HCEC 1CT (cell line): ENCODE measurements around the gene CYTH2.

Experiments used
- DNase-seq: peaks from one replicate; pipeline ENCODE4 v3.0.0-alpha.2; 2017

The CYTH2 gene, protein sequence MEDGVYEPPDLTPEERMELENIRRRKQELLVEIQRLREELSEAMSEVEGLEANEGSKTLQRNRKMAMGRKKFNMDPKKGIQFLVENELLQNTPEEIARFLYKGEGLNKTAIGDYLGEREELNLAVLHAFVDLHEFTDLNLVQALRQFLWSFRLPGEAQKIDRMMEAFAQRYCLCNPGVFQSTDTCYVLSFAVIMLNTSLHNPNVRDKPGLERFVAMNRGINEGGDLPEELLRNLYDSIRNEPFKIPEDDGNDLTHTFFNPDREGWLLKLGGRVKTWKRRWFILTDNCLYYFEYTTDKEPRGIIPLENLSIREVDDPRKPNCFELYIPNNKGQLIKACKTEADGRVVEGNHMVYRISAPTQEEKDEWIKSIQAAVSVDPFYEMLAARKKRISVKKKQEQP

DNA sequence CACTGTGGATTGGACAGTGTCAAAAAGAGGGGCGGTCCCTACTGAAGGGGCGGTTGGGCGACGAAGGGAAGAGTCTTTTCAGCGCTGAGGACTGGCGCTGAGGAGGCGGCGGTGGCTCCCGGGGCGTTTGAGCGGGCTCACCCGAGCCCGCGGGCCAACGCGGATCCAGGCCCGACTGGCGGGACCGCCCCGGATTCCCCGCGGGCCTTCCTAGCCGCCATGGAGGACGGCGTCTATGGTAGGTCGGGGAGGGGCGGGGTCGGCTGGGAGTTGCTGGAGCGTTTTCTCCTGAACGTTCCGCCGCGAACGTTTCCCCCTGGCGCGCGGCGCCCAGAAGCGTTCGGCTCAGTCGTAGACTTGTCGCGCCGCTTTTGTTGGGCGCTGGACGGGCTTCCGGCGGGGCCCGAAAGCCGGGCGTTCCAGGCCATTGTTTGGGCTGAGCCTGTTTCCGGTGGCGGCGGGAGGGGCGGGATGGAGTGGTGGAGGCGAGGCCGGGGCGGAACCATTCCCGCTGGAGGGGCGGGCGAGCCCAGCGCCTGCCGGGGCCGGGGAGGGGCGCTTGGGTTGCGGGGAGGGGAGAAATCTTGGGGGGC lies at the start of gene CYTH2:
CYTH2 (plus strand) TSS at position 81 of the 593 bp plus-strand sequence; CDS start at position 220, 139 bp downstream.
- peak; percentile 58 for DNase-seq

DNA sequence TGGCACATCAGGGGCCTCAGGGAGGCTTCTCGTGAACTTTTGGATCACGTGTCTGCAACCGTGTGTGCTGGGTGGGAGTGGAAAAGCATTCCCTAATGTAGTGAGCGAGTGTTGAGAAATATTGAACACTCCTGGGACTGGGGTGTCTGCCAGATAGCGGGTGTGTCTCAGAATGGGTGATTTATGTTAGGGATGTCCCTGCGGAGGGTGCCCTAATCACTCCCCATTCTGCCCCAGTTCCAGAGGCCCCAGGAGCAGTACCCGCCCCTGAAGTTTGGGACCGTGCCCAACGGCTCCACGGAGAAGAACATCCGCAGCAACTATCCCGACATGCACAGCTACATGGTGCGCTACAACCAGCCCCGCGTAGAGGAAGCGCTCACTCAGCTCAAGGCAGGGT lies 47.6 kb upstream of the CYTH2 start:
- DNase-seq = no peak

DNA sequence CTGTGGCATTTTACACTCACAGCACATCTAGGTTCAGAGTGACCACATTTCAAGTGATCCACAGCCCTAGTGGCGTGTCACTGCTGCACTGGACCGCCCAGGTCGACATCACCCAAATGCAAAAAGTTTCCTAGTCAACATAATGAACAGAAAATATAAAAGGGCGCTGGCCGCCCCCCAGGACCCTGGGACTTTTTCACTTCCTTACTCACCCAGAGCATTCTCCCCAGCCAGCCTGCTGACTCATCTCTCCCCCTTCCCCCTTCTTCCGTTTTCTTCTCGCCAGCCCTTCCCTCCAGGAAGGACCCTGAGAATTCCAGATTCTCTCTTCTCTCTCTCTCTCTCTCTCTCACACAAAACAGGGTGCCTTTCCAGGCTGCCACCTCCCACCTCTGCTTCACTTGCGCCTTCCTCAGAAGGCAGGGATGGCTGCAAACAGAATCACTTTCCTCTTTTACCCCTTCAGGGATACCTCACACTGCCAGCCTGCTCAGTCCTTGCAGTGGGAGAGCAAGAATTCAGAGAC lies 44.4 kb upstream of the CYTH2 start:
- peak; percentile 52 for DNase-seq

DNA sequence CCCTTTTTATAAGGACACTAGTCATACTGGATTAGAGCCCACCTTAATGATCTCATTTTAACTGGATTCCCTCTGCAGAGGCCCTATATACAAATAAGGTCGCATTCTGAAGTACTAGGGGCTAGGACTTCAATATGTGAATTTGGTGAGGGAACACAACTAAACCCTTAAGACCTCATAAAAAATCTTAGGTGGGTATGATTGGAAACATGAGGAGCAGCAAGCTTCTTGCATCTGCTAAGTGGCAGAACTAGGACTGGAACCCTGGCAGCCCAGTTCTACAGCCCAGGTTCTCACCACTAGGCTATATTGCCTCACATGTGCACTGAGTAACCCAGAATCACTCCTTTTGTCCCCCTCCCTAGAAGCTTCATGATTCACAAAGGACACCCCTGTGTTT lies 40.5 kb upstream of the CYTH2 start:
- DNase-seq = no peak

DNA sequence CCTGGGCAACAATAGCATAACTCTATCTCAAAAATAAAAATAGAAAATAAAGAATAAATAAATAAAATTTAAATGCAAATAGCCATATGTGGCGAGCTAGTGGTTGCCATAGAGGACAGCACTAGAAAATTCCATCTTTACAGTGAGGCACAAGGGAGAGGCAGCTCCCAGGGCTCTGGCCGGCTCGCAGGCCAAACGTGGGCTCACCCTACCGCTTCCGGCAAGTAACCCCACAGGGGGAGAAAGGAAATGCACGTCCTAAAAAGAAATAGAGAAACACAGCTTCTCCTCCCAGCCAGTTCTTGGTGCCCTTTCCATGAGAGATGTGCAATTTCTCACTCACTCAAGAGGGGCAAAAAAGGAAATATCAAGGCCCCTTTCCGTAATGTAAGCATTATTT lies 35.8 kb upstream of the CYTH2 start:
- no peak for DNase-seq

DNA sequence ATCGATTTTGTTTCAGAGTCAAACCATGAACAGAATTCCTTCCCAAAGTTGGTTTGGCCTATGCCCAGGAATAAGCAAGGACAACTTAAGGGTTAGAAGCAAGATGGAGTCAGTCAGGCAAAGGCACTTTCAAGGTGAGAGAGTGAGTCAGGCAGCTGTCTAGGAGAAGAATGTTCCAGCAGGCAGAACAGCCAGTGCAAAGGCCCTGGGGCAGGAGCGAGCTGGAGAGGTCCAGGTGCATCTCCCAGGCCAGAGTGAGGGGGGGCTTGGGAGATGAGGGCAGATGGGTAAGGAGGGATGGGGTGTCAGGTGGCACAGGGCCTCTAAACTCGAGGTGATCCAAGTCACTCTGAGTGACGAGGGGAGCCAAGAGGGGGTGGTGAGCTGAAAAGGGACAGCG lies 32.6 kb upstream of the CYTH2 start:
- DNase-seq = no peak

DNA sequence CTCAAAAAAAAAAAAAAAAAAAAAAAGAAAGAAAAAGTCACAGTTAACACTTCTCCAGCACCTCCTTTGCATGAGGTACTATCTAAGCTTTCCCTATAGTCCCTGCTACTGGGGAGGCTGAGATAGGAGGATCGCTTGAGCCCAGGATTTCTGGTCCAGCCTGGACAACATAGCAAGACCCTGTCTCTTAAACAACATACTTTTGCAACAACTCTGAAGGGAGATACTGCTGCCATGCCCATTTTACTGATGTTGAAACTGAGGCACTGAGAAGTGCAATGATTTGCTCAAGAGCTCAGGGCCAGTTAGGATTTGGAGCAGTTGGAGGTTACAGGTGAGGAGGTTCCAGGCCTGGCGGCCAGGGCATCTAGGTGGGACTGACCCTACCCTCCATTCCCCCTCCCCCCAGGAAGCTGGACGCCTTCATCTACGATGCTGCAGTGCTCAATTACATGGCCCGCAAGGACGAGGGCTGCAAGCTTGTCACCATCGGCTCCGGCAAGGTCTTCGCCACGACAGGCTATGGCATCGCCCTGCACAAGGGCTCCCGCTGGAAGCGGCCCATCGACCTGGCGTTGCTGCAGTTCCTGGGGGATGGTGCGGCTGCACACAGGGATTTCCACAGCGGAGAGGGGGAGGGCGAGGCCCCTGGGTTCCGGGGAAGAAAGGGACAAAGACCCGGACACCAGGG lies 27.7 kb upstream of the CYTH2 start:
- DNase-seq = no peak

DNA sequence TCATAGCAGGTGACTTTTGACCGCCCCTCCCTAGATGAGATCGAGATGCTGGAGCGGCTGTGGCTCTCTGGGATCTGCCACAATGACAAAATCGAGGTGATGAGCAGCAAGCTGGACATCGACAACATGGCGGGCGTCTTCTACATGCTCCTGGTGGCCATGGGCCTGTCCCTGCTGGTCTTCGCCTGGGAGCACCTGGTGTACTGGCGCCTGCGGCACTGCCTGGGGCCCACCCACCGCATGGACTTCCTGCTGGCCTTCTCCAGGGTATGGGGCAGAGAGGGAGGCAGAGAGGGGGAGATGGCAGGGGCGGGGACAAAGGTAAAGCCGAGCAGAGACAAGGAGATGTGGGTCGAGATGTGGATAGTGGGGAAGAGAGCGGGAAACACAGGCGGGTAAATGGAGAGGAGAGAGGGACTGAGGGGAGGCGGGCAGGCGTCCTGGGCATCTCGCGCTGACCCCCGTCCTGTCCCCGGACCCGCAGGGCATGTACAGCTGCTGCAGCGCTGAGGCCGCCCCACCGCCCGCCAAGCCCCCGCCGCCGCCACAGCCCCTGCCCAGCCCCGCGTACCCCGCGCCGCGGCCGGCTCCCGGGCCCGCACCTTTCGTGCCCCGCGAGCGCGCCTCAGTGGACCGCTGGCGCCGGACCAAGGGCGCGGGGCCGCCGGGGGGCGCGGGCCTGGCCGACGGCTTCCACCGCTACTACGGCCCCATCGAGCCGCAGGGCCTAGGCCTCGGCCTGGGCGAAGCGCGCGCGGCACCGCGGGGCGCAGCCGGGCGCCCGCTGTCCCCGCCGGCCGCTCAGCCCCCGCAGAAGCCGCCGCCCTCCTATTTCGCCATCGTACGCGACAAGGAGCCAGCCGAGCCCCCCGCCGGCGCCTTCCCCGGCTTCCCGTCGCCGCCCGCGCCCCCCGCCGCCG lies 26.8 kb upstream of the CYTH2 start:
- no peak for DNase-seq

DNA sequence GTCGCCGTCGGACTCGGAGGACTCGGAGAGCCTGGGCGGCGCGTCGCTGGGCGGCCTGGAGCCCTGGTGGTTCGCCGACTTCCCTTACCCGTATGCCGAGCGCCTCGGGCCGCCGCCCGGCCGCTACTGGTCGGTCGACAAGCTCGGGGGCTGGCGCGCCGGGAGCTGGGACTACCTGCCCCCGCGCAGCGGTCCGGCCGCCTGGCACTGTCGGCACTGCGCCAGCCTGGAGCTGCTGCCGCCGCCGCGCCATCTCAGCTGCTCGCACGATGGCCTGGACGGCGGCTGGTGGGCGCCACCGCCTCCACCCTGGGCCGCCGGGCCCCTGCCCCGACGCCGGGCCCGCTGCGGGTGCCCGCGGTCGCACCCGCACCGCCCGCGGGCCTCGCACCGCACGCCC lies 25.9 kb upstream of the CYTH2 start:
- no peak for DNase-seq

DNA sequence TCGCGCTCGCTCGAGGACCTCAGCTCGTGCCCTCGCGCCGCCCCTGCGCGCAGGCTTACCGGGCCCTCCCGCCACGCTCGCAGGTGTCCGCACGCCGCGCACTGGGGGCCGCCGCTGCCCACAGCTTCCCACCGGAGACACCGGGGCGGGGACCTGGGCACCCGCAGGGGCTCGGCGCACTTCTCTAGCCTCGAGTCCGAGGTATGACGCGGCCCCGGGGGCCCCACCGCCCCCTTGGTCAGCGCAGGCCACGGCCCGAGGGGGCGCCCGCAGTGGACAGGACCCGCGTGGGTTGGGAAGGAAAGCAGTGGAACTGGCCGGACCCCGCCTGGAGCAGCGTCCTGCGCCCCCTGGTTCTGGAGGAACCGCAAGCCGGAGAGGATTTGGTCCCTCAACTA lies 25.4 kb upstream of the CYTH2 start:
- DNase-seq = no peak

DNA sequence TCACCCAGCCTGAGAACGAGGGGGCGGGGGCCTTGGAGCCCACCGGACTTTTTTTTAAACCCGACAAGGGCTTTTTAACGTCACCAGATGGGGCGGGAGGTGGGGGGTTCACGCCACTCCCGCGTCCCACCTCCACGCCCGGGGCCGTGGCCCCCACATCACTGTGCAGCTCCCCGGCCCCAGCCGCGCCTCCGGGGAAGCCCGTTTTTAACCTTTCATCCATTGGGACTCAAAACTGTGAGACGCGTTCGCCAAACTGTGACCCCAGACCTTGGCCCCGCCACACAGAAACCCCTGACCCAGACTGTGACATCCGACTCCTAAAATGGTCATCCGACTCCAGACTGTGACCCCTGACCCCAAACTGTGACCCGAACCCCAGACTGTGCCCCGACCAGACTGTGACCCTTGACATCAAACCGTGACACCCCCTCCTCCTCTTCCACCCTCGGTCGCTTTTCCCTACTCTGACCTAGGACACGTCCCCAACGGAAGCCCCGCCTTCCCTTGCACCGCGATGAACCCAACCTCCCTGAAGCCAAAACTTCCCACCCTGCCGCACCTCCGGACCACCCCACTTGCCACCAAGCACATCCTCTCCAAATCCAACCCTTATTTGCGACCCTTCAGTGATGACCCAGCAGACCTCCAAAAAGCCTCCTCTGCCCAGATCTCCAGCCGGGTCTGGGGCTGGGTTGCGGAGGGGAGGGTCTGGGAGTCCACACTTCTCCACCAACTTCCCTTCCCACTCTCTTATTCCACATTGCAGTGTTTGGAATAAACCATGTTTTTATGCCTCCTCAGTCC lies 24.8 kb upstream of the CYTH2 start:
- DNase-seq = no peak

DNA sequence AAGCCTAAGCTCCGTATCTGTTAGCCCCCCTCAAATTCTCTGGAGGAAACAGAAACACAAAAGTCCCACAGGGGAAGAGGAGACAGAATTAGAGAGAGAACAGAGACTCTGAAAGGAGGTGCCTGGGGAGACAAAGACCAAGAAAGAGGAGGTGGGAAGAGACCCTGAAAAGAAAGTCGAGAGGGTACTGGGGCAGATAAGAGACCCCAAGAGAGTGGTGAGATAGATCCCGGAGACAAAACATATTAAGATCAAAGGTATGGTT lies 24.3 kb upstream of the CYTH2 start:
- DNase-seq = no peak

DNA sequence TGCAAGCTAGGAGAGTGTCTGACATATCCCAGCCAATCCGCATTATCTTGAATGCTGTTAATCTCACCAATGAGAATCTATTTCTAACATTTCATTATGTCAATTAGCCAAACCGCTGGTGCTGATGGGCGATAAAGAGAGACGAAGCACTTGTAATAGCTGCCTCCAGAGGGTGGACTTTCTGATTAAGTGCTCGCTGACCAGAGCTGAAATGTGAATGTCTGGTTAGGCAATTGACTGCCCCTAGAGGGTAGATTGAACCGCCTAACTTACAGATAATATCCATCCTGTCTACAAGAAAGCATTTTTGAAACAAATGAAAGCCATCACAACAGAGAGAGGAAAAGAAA lies 23.9 kb upstream of the CYTH2 start:
- DNase-seq = peak; percentile 94

DNA sequence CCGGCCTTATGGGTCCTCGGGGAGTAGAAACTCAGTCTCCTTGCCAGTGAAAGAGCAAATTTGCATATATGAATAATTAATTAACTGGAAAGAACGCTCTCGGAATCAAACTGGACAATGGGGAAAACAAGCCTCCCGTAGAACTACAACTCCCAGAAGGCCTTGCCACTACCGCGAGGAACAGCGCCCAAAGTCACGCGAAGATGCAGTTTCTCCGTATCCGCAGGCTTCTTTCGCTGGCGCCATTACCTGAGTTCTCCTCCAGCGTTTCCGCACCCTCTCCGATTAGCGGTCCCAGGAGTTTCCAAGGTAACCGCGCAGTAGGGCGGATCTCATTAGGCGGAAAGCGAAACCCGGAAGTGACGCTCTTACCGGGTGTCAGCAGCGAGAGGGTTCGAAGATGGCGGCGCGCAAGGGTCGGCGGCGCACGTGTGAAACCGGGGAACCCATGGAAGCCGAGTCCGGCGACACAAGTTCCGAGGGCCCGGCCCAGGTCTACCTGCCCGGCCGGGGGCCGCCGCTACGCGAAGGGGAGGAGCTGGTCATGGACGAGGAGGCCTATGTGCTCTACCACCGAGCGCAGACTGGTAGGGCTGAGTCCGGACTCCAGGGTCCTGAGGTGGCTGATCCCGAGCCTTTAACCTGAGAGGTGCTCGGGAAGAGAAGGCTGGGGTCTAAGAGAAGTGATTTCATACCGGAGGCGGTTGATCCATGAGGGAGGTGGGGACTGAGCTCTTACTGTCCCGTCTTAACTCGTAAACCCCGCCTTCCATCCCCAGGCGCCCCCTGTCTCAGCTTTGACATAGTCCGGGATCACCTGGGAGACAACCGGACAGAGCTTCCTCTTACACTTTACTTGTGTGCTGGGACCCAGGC lies 23.3 kb upstream of the CYTH2 start, which contains the start of gene GRWD1:
GRWD1 (plus strand) TSS at position 378 of the 876 bp plus-strand sequence; CDS start at position 401, 23 bp downstream.
- peak; percentile 96 for DNase-seq

DNA sequence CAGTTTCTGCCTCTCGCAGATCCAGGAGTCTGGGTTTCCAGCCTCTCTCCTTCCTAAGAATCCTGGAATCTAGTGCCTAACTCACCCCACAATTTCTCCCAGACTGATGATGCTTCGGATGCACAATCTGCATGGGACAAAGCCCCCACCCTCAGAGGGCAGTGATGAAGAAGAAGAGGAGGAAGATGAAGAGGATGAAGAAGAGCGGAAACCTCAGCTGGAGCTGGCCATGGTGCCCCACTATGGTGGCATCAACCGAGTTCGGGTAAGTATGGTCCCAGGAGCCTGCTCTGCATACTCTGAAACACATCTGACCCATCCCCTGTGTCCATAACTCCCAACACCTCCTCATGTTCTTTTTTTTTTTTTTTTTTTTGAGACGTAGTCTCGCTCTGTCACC lies 22.6 kb upstream of the CYTH2 start:
- DNase-seq = no peak

DNA sequence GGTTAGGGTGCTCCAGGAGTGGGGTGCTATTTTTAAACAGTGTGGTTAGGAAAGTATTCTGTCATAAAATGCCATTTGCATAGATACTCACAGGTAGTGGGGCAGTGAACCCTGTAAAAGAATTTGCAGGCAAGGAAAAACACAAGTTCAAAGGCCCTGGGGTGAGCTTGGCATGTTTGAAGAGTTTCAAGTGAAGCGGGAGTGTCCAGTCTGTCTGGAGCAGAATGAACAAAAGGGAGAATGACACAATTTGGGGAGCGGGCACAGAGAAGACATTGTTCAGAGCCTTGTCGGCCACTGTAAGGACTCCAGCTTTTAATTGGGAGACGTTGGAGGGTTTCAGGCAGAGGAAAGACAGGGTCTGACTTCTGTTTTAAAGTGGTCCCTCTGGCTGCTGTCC lies 20.6 kb upstream of the CYTH2 start:
- DNase-seq = no peak

DNA sequence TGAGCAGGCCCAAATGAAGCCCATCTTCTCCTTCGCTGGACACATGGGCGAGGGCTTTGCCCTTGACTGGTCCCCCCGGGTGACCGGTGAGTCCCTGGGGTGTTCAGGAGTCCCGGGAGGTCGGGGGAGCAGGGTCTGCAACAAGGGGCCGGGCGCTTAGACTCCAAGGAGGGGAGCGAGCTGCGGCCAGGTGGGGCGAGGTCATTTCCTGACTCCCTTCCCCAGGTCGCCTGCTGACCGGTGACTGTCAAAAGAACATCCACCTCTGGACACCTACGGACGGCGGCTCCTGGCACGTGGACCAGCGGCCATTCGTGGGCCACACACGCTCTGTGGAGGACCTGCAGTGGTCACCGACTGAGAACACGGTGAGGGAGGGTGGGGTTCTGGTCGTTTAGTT lies 18.7 kb upstream of the CYTH2 start:
- no peak for DNase-seq

DNA sequence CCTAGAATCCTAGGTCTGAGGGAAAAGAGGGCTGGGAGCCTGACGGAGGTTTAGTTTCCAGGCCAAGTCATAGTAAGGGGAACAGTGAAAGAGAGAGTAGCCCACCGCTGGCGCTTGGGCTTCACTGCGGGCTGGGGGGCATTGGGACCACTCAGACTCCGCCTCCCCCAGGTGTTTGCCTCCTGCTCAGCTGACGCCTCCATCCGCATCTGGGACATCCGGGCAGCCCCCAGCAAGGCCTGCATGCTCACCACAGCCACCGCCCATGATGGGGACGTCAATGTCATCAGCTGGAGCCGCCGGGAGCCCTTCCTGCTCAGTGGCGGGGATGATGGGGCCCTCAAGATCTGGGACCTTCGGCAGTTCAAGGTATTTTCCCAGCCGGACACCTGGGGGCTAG lies 18.3 kb upstream of the CYTH2 start:
- DNase-seq = no peak

DNA sequence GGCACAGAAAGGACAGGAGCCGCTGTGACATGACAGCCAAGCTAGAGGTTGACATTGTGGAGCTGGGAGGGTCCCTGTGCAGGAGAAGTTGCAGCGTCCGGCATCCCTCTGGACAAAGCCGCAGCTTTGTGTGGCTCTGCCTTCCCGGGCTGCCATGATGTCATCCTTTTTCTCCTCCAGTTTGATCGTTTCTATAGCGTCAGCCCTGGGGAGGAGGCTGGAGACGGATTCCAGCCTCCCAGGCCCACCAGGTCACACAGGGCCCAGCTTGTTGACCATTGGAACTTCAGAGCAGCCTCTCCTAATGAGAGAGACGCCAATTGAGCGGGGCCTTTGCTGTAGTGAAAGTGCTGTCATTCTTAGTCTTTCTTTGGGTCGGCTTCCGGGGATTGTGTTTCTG lies 17.5 kb upstream of the CYTH2 start:
- no peak for DNase-seq

DNA sequence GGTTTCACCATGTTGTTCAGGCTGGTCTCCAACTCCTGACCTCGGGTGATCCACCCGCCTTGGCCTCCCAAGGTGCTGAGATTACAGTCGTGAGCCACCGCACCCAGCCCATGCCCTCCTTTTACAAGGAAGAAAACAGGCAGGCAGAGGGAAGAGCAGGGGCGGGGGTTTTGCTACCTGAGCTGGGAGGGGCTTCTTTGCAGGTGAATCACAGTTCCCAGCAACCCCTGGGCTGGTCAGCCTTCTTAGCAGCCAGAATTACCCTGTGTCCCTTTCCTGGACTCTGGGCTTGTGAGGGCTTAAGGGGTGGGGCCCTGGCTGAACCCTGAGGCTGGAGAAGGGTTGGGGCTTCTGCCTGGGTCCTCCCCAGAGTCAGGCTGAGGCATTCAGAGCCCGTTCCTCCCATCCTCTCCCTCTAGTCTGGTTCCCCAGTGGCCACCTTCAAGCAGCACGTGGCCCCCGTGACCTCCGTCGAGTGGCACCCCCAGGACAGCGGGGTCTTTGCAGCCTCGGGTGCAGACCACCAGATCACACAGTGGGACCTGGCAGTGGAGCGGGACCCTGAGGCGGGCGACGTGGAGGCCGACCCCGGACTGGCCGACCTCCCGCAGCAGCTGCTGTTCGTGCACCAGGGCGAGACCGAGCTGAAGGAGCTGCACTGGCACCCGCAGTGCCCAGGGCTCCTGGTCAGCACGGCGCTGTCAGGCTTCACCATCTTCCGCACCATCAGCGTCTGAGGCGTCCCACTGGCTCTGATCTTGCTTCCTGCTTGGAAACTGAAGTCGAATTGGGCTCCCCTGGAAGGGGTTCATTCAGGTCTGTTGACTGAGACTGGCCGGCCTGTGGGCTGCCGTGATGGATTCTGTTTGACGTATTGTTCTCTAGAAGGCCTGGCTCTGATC lies 16.6 kb upstream of the CYTH2 start:
- DNase-seq = no peak
